PC-3 (cell line): ENCODE data around the gene OSBPL6.

Experiments
- CTCF ChIP-seq: fragments of 300-600 bp; sonication (generic); conservative IDR thresholded peaks from 2 replicates; pipeline ENCODE4 v1.5.1; 2017; ENCODE audit warnings: antibody characterized with exemption, low read depth, mild to moderate bottlenecking, low read length
- EZH2 ChIP-seq: fragments of 300-600 bp; sonication (generic); IDR thresholded peaks from one replicate; pipeline ENCODE4 v1.6.1; 2017; ENCODE audit warnings: antibody characterized with exemption, mild to moderate bottlenecking, low read length; ENCODE audit not compliant: unreplicated experiment

DNA sequence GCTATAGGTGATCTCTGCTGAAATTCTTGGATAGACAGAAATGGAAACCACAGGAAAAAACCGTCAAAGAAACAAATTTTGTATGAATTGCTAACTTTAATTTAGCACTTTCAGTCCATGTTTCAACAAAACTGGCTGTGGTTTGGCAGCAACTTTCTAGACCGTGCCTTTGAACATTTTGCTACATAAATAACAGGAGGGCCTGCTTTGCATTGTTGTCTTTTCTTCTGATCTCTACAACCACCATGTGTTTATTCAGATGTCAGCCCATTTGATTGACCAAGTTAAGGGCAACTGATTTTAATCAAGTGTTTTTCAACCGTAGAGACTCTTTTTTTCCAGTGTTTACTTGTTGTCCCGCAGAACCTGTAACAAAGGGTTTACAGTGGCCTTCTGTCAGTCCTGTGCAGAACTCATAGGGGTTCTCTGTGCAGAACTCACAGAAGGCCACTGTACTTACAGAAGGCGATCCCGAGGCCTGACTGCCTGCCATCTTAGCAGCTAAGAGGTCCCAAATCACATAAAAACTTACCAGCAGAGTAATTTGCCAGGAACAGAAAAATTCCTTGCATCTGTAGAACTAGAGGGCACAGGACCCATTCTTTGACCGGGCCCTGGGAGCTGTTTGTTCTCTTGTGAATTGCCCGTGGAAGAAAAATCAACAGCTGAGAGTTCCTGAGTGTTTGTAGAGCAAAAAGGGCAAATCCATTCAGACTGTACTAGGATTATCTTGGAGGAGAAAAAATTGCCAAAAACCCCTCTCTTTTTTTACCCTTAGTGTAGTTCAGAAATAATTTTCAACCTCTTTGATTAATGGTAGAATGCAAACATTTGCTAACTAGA is 136.1 kb downstream of the OSBPL6 start:
- TF ChIP-seq CTCF (no peak), EZH2 (no peak)
